HG02678 (cell line): ENCODE results near the gene SLC30A2.
A peak's percentile ranks its signal among the peaks of the same experiment; 100 is the strongest.

Source experiments
- ATAC-seq: cut with Tn5 transposase; IDR thresholded peaks from one replicate; pipeline ENCODE4 v1.9.1; 2021; ENCODE audit warnings: mild to moderate bottlenecking, moderate library complexity; ENCODE audit not compliant: unreplicated experiment

SLC30A2 gene

DNA sequence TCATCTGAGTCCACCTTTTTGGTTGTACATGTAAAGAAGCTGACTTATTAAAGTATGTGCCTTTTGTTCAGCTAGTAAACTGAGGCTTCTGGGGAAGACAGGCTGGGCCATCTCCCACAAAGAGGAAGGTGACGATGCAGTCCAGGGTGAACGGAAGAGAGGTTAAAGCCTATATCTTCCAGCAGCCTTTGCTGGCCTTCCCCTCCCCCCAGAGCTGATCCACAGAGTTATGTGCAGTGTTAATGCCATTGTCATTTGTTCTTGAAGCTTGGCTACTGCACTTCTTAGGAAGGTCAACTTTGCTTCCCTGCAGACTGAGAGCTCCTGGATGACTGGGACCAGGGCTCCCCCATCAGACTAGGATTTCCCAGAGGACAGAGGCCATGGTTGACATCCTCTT is 2.2 kb downstream of the SLC30A2 start:
- no peak for ATAC-seq

DNA sequence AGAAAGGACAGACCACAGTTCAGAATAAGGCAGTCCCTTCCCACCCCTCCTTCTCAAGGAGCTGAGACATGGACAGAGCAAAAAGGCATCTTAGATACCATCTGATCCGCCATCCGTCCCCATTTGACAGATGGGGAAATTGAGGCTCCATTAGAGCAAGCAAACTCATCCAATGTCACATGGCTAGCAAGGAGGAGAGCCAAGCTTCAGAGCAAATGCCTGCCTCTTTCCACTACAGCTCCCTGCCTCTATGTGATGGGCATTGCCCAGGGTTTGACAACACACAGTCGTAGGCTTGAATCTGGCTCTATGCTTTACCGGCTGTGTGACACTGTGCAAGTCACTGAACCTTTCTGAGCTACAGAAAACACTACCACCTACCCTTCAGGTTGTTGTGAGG is 3.9 kb downstream of the SLC30A2 start:
- ATAC-seq, result no peak

DNA sequence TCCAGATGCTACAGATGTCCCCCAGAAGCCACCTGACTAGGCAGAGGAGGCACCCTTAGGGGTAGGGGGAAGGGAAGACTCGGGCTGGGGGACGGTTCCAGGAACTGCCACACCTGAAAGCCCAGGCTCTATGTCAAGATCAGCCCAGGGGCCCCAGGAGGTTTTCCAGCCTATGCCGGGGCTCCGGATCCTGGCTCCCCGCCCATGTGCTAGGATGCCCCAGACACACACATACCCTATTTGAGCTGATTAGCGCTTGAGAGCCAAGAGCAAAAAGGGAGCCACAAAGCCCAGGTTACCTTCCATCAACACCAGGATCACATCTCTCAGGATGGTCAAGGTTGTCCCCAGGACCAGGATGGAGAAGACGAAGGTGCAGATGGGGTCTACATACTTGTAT is 4.5 kb downstream of the SLC30A2 start:
- no peak for ATAC-seq

DNA sequence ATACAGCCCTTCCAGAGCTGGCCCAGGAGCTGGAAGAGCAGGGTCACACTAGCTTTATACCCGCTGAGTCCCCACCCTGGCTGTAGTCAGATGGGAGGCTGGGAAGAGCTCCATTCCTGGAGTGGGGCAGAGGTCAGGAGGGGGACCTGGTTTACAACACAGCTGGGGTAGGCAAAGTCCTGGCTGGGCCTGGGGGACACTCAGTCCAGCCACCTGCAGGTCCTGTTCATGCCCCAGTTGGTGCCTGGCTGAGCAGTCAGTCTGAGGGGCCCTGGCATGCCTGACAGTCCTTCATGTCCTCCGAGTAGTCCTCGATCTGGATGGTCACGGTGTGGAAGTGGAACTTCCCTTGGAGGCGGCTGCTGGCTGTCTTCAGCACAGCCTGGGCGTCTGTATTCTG is 7.0 kb downstream of the SLC30A2 start:
- ATAC-seq, result no peak

DNA sequence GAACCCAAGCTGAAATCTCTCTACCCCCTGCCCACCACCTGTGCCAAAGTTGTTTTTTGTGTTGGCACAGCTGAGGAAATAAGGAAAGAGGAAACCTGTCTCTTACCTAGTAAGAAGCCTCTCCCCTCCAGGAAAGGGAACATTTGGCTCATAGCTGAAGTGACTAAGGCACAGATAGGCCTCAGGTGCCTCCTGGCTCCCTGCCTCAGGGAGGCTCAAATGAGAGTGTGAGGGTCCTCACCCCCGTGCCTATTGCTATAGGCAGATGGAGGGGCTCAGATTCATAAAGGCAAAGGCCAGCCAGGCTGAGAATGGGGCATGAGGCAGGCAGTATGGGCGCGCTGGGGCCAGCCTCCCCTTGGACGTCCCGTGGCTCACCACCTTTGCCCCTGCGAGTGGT is 7.4 kb downstream of the SLC30A2 start:
- ATAC-seq, result no peak

DNA sequence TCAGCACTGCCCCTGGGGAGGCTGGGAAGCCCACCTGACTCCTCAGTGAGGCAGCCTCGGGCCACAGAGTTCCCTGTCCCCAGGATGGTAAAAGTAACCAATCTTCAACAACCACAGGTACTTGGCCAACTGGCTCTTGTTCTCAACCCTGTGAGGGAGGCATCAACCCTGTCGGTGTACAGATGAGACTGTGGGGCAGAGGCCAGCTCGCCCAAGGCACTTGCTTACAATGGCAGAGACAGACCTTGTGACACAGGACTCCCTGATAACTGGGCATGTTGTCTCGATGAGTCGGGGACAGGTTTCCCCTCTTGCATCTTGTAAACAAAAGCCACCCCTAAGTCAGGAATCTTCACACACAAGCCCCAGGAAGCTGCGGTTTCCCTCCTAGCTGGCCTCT is 8.0 kb downstream of the SLC30A2 start:
- ATAC-seq, result no peak

DNA sequence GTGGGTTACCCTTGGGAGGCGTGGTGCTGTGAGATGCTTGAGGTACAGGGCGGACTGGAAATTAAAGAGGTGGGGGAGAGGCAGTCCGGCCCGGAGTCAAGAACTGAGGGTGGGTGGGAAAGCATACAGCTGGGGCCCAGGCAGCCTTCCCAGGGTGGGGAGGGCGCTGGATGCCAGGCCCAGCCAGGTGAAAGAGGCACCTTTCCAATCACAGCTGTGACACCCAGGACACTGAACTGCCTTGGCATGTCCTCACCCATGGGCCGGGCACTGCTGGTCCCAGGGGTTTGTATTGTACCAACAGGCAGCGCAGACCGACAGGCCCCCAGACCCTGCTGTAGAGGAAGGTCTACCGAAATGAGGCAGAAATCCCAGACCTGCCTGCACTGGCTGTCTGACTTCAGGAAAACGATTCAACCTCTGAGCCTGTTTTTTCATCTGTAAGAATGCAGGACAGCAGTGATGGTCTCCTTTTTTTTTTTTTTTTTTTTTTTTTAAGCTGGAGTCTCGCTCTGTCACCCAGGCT is 9.1 kb downstream of the SLC30A2 start:
- no peak for ATAC-seq

DNA sequence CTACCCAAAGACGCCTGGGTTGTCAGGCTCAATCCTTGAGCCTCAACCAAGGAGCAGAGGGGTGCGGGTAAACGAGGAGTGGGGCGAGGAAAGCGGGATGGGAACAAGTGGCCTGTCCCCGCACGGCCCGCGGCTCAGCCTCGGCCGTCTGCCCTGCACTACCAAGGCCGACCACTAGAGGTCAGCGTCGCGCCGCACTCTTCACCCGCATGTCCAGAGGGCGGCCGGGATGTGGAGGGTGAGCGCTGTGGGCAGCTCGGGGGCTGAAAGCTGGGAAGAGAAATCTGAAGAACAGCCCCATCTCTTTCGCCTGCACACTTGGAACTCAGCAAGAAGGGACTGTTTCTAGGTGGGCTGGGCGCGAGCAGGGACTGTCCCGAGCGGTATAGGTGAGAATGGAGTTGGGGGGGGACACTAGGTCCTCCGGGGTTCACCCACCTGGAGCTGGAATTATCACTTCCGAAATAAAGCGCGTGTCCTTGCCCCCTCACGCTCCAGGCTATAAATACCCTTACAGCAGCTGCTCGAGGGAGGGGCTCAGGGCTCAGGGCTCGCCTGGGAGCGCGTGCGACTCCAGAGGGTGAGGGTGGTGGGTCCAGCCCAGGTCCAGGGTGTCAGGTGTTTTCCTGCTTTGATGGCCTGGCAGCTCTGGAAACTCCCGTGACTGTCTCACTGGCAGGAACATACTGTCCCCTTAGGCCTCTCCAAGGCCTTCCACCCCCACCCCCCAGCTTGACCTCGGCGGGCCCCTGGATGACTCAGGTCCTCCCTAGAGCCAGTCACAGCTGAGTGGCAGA is 9.8 kb downstream of the SLC30A2 start:
- ATAC-seq, result peak; percentile 70

DNA sequence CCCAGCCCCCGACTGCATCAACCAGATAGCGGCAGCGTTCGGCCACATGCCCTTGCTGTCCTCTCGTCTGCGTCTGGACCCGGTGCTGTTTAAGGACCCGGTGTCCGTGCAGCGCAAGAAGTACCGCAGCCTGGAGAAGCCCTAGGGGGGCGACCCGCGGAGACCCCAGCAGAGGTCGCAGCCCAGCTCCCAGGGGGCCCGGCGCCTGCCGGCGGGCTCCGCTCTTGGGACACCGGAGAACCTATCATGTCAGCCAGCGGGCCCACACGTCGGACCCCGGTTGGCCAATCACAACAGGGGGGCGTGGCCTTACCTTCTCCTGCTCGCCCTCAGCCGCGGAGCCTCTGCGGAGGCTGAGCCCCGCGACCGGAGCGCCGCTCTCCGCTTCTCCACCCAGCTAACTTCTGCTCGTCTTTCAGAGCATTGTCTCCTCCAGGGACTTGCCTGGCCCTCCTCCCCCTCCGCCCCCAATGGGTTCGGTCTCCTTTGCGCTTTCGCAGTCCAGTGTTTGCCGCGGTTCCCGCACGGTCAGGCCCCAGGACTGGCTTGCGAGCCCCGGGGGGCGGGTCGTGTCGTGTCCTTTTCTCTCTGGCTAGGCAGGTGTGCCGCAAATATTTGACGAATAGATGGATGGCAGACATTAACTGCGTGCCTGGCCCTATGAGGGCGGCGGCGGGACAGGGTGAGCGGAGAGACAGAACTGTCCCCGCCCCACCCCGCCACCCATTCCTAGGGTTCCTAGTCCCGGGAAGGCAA is 10.5 kb downstream of the SLC30A2 start:
- ATAC-seq, result peak; percentile 92

DNA sequence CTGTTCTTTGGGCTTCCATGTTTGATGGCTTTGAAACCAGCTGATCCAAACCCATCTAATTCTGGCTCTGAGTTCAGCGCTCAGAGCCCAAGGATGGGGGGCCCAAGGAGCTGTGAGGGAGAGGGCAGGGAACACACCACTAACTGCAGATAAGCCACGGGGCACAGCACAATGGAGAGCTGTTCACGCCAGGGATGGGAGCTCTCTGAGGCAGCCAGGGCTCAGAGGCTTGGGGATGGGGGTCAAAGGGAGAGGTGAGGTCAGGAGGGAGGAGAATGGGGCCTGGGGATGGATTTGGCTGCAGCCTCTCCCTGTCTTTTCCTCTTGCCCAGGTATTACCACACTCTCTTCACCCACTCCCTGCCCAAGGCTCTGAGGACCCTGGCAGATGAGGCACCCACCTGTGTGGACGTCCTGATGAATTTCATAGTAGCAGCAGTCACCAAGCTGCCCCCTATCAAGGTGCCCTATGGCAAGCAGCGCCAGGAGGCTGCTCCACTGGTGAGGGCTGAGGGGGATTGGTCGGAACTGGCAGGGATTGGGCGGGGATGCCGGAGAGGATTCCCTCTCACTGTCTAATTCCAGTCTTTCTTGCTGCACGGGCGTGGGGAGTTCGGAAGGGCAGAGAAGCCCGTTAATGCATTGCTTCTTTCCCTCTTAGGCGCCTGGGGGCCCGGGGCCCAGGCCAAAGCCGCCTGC is 11.3 kb downstream of the SLC30A2 start:
- ATAC-seq, result no peak

DNA sequence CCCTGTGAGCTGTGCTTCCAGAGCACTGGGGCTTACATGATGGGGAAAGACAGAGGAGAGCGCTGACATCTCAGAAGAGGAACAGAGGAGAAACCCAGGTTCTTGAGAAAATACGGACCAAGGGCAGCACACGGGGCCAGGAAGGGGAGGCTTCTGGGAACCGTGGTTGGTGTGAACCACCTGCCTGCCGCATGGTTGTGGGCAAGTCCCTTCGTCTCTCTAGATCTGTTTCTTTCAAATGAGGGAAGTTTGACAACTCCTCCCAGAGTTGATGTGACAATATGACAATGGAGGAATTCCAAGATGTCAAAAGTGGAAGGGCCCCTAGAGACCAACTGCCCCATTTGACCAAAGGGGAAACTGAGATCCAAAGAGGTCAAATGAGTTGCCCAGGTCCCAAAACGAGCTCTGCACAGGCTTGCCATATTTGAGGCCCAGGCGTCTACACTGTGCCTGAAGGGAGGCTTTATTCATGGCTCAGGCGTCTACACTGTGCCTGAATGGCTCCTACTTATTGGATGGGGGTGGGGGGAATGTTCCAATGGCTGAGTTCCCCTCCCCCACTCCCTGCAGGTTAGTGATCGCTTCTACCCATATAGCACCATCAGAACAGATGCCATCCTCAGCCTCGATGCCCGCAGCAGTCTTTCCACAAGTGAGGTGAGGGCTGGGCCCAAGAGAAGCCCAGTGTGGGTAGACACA is 13.1 kb downstream of the SLC30A2 start:
- ATAC-seq, result no peak

DNA sequence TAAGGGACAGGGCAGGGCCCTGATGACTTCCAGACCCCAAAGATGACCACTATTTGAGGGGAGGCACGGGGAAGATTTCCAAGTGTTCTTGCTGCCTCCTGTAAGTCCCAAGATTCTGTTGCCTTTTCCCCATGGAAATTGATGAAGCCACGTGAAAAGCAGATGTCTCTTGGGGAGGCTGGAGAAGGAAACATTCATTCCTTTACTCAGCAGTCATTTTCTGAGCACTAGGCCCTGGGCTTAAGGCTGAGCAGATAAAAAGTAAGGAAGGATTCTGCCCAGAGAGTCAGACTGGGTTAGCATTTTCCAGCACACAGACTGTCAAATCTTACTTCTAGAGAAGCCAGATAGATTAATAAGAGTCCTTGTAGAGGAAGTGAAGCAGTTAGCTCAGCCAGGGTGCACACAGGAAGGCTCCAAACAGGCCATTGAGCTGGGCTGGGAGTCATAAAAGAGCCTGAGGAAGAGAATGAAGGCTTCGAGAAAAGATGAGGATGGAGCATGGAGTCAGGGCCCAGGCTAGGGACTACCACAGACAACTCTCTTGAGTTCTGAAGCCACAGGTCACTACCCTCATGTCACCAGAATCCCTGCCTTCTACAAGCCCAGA is 14.2 kb downstream of the SLC30A2 start:
- ATAC-seq, result no peak

DNA sequence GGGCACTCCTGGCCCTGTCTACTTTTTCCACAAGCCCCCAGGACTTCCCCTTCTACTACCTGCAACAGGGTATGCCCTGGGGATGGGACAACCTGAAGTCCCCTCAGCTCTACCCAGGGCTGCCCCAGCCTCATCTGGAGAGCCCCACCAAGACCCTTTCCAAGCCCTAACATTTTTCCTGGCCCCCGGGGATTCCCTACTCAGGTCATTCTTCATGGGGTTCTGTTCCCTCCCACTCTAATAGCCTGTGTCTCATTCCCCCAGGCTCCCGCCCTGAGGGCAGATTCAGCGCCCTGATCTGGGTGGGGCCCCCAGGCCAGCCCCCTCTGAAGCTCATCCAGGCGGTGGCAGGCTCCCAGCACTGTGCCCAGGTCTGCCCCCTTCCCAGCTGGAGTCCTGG is 14.7 kb downstream of the SLC30A2 start:
- no peak for ATAC-seq

DNA sequence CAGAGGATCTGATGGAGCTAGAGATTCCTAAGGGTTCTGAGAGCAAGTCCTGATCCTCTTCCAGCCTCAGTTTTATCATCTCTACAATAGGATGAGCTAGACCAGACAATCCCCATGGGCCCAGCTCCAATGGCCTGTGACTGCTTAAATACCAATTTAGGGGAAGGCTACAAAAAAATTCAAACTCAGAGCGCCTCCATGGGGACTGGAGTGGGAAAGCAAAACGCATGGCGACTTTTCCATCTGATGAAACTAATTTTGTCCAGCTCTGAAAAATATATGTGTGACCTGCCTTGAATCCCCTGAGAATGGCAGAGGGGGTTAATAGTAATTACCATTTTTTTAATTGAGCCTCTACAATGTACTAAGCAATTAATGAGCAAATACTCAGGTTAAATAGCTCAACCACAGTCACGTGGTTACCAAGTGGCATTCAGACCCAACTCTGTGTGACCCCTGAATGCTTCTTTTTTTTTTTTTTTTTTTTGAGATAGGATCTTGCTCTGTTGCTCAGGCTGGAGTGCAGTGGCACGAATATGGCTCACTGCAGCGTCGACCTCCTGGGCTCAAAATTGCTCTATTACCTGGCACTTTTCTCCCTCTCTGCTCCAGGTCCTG is 15.9 kb downstream of the SLC30A2 start:
- ATAC-seq, result no peak

DNA sequence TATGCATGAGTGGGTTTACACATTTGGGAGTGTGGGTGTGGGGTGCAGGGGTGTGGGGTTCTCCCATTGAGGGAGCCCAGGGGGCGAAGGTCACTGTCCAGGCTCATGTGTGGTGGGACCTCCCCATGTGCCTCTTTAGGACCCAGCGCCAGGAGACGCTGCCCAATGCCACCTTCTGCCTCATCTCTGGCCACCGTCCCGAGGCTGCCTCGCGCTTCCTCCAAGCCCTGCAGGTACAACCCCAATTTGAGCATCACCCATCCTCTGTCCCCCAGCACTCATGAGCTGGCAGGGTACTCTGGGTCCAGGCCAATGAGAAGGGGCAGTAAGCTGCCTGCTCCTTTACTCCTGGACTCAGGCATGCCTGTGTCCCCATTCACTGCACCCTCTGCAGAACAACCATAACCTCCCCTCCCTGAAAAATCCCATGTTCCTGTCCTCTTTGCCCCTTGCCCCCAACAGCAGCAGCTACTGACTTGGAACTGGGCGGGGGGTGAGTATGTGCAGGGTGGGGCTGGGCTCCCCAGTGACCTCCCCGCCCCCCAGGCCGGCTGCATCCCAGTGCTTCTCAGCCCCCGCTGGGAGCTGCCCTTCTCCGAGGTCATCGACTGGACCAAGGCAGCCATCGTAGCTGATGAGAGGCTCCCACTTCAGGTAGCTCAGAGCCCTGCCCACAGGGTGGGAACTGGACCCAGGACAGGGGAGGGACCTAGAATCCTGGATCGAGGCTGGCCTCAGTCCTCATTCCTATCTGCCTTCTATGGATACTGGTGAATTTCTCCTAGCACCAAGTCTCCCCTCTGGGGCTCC is 16.7 kb downstream of the SLC30A2 start:
- ATAC-seq, result no peak

DNA sequence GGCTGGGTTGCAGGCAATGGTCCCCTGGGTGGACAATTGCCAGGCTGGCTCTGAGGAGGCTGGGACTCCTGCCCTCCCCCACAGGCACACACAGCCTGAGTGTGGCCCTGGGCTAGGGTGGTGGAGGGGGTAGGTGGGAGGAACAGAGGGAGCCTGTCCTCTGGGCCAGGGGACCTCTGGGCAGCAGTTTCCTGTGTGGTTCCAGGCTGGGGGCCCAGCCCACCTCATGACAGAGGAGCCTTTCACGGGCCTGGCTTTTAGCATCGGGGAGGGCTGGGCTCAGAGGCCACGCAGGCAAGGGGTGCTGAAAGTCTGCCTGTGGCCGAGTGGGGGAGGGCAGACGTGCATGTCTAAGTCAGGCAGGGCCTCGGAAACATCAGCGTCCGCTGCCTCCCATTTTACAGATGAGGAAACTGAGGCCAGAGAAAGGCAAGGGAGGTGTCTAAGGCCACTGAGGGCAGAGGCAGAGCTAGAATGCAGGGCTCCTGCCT is 17.4 kb downstream of the SLC30A2 start:
- ATAC-seq, result no peak

DNA sequence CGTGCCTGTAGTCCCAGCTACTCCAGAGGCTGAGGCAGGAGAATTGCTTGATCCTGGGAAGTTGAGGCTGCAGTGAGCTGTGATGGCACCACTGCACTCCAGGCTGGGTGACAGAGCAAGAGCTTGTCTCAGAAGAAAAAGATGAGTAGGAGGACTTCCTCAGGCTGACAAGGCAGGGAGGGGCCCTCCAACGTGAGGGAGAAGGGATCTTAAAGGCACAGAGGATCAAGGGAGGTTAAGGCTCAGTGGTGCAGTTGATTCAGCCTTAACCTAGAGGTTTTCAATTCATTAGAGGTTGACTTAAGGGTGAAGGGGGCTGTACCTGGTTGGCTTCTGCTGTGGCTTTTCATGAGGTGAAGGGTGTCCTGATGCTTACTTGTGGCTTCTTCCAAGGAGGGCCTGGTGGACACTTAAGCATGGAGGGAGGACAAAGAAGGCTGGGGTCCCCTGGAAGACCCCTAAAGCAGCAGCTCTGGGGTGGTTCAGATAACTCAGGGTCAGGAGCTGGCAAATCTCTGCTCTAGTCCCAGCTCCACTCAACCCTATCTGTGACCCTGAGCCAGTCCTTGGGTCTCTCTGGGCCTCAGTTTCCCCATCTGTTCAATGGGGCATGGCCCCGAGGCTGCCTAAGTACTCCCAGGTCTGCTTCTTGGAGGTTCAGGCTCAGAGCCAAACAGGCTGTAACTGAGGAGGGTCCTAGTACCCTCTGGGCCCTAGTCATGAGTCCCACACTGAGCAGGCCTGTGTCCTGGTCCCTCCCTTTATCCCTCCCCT is 18.0 kb downstream of the SLC30A2 start:
- no peak for ATAC-seq

DNA sequence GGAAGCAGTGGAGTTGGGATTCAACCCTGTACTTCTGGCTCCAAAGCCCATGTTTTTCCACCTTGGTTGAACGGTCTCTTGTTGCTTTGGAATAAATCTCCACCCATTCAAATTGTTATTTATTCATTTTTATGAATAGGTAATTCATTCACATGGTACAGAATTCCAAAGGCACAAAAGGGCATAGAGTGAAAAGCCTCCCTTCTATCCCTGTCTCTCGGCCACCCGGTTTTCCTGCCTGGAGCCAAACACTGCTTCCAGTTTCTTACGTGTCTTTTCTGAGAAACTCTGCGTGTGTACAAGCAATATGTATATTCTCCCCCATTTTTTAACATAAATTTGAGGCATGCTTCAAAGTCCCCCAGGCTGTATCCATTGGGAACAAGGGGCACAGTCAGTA is 20.4 kb downstream of the SLC30A2 start:
- no peak for ATAC-seq
